C4-2B (cell line): Measurements from ENCODE around the gene ABCC8.

Source experiments
- ZFX ChIP-seq: fragments of 450-650 bp; IDR thresholded peaks from 2 replicates; pipeline ENCODE4 v1.6.1; 2017
- TF ChIP-seq, protein P1 (sequence below): fragments of 450-650 bp; conservative IDR thresholded peaks from 2 replicates; pipeline ENCODE4 v1.5.1; 2017; ENCODE audit warnings: mild to moderate bottlenecking

DNA sequence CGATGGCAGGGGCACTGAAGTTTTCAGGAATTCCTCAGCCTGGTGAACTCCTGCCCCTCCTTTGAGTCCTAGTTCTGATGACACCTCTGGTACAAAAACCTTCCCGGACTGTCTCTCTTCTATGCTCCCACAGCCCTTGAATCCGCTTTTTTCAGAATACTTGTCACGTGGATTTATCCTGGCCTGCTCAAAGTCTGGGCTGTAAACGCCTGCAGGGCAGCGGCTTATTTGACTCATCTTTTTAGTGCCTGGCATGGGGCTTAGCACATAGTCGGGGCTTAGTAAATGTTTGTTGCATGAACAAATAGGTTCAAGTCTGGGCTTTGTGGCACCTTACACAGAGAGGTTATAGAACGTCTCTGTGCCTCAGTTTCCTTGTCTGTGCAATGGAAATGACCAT lies 74.8 kb downstream of the ABCC8 start:
- TF ChIP-seq, protein P1, sequence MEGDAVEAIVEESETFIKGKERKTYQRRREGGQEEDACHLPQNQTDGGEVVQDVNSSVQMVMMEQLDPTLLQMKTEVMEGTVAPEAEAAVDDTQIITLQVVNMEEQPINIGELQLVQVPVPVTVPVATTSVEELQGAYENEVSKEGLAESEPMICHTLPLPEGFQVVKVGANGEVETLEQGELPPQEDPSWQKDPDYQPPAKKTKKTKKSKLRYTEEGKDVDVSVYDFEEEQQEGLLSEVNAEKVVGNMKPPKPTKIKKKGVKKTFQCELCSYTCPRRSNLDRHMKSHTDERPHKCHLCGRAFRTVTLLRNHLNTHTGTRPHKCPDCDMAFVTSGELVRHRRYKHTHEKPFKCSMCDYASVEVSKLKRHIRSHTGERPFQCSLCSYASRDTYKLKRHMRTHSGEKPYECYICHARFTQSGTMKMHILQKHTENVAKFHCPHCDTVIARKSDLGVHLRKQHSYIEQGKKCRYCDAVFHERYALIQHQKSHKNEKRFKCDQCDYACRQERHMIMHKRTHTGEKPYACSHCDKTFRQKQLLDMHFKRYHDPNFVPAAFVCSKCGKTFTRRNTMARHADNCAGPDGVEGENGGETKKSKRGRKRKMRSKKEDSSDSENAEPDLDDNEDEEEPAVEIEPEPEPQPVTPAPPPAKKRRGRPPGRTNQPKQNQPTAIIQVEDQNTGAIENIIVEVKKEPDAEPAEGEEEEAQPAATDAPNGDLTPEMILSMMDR: no peak
- no peak for TF ChIP-seq ZFX
